GM18873 (cell line): ENCODE measurements around the gene SLC46A2.

Experiments used
- ATAC-seq: cut with Tn5 transposase; IDR thresholded peaks from one replicate; pipeline ENCODE4 v1.9.1; 2021; ENCODE audit warnings: mild to moderate bottlenecking, moderate library complexity, moderate number of reproducible peaks; ENCODE audit not compliant: unreplicated experiment, low FRiP score

The SLC46A2 gene

GRCh38 chr9:112861155-112861554 lies 29.5 kb downstream of the SLC46A2 start:
- ATAC-seq: no peak

- no peak for ATAC-seq
Measured at GRCh38 chr9:112860451-112860850, 30.2 kb downstream of the SLC46A2 start.

GRCh38 chr9:112858625-112859147 lies 32.0 kb downstream of the SLC46A2 start:
- peak; percentile 50 for ATAC-seq

GRCh38 chr9:112858005-112858404 lies 32.7 kb downstream of the SLC46A2 start:
- no peak for ATAC-seq

GRCh38 chr9:112856843-112857242 lies 33.8 kb downstream of the SLC46A2 start:
- no peak for ATAC-seq

- ATAC-seq: no peak
Measured at GRCh38 chr9:112856200-112856599, 34.5 kb downstream of the SLC46A2 start.

GRCh38 chr9:112854657-112855056 lies 36.0 kb downstream of the SLC46A2 start:
- no peak for ATAC-seq

GRCh38 chr9:112853882-112854585 lies 36.6 kb downstream of the SLC46A2 start:
- no peak for ATAC-seq

- no peak for ATAC-seq
Measured at GRCh38 chr9:112852741-112853504, 37.8 kb downstream of the SLC46A2 start.

GRCh38 chr9:112850840-112851239 lies 39.8 kb downstream of the SLC46A2 start:
- no peak for ATAC-seq

GRCh38 chr9:112849363-112849922 lies 41.2 kb downstream of the SLC46A2 start:
- no peak for ATAC-seq

- no peak for ATAC-seq
Measured at GRCh38 chr9:112848316-112849151, 42.1 kb downstream of the SLC46A2 start.

GRCh38 chr9:112846528-112847488 lies 43.9 kb downstream of the SLC46A2 start:
- no peak for ATAC-seq

GRCh38 chr9:112844771-112845542 lies 45.7 kb downstream of the SLC46A2 start:
- peak; percentile 71 for ATAC-seq

- no peak for ATAC-seq
Measured at GRCh38 chr9:112842555-112842954, 48.1 kb downstream of the SLC46A2 start.

- no peak for ATAC-seq
Measured at GRCh38 chr9:112841261-112841660, 49.4 kb downstream of the SLC46A2 start.

- ATAC-seq: no peak
Measured at GRCh38 chr9:112839331-112839730, 51.3 kb downstream of the SLC46A2 start.

GRCh38 chr9:112838342-112838741 lies 52.3 kb downstream of the SLC46A2 start:
- ATAC-seq: no peak

- no peak for ATAC-seq
Measured at GRCh38 chr9:112836394-112836793, 54.3 kb downstream of the SLC46A2 start.
